SU-DHL-6 (cell line): ENCODE results near the gene NOD1.
"Not testable (repeated sequence)": the region's sequence is repeated elsewhere in the genome, so short reads cannot be mapped to it uniquely, and the experiment has no call there.

Experiments
- CTCF ChIP-seq: fragments of 200-600 bp; sonication (generic); IDR thresholded peaks from one replicate; pipeline ENCODE4 v1.5.1; 2017; ENCODE audit warnings: antibody characterized with exemption, mild to moderate bottlenecking, low read length, moderate library complexity; ENCODE audit not compliant: insufficient read depth, poor library complexity, severe bottlenecking
- EZH2phosphoT487 ChIP-seq: fragments of 200-600 bp; sonication (generic), shearing (Covaris generic); conservative IDR thresholded peaks from 2 replicates; pipeline ENCODE4 v1.6.1; 2018; ENCODE audit warnings: mild to moderate bottlenecking, antibody characterized with exemption, low read length, moderate library complexity, mixed read lengths

DNA sequence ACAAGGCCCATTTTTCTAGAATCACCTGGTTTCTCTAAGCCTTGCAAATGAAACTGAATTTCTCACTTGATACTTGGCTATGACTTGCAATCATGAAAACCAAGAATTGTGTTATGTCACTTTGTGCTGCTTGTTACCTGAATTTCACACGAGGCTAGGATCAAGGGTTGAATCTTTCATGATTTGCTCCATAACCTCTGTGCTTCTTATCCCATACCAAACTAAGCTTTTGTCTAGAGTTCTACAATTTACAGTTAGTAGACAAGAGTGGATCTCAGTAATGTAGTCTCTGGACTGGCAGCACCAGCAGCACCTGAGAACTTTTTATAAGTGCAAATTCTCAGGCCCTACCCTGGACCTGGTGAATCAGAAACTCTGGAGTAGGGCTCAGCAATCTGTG lies 48.7 kb upstream of the NOD1 start:
- not testable (repeated sequence) for TF ChIP-seq CTCF, EZH2phosphoT487
